GM12878 (cell line): ENCODE data around the gene AGMAT. TPM values are rescaled to one million over a fixed set of nuclear protein-coding genes. Genes with fewer than 3 reads are reported as not detected.

Source experiments
- BCL11A ChIP-seq: IDR thresholded peaks from 2 replicates; pipeline ENCODE4 v1.6.1; 2011; ENCODE audit warnings: low read depth, low read length
- CHD1 ChIP-seq: IDR thresholded peaks from 2 replicates; pipeline ENCODE4 v1.6.1; 2012; ENCODE audit warnings: low read depth, low read length, improper control_type of control experiment
- CREB1 ChIP-seq: IDR thresholded peaks from 2 replicates; pipeline ENCODE4 v1.6.1; 2012; ENCODE audit warnings: low read depth, mild to moderate bottlenecking, inconsistent platforms
- HCFC1 ChIP-seq: fragments of 150-350 bp; IDR thresholded peaks from 2 replicates; pipeline ENCODE4 v1.6.1; 2014; ENCODE audit warnings: low read length
- IRF3 ChIP-seq: fragments of 450-650 bp; IDR thresholded peaks from 2 replicates; pipeline ENCODE4 v1.6.1; 2014; ENCODE audit warnings: mild to moderate bottlenecking
- JUNB ChIP-seq: IDR thresholded peaks from 2 replicates; pipeline ENCODE4 v1.6.1; 2016; ENCODE audit warnings: antibody characterized with exemption, mild to moderate bottlenecking
- MTA3 ChIP-seq: IDR thresholded peaks from 2 replicates; pipeline ENCODE4 v1.6.1; 2012; ENCODE audit warnings: low read length, inconsistent platforms, borderline replicate concordance
- NR2C2 ChIP-seq: IDR thresholded peaks from 2 replicates; pipeline ENCODE4 v1.6.1; 2011; ENCODE audit warnings: borderline replicate concordance, low read depth; ENCODE audit not compliant: control insufficient read depth, insufficient read length
- RAD51 ChIP-seq: fragments of 450-650 bp; IDR thresholded peaks from 2 replicates; pipeline ENCODE4 v1.6.1; 2016; ENCODE audit warnings: moderate library complexity, mild to moderate bottlenecking, inconsistent platforms
- RCOR1 ChIP-seq: conservative IDR thresholded peaks from 2 replicates; pipeline ENCODE4 v1.6.1; 2012; ENCODE audit warnings: low read depth, low read length, improper control_type of control experiment
- SMAD5 ChIP-seq: IDR thresholded peaks from 2 replicates; pipeline ENCODE4 v1.6.1; 2016; ENCODE audit warnings: antibody characterized with exemption, low read depth
- SMARCA5 ChIP-seq: fragments of 450-650 bp; IDR thresholded peaks from 2 replicates; pipeline ENCODE4 v1.6.1; 2017; ENCODE audit warnings: mild to moderate bottlenecking
- SUZ12 ChIP-seq: fragments of 200-600 bp; sonication (generic); IDR thresholded peaks from one replicate; pipeline ENCODE4 v1.6.1; 2018; ENCODE audit warnings: antibody characterized with exemption, mild to moderate bottlenecking; ENCODE audit not compliant: unreplicated experiment
- TAF1 ChIP-seq: IDR thresholded peaks from 2 replicates; pipeline ENCODE4 v1.6.1; 2011; ENCODE audit warnings: mild to moderate bottlenecking, low read depth, low read length, borderline replicate concordance
- ZBTB4 ChIP-seq: fragments of 450-650 bp; formaldehyde crosslinking; IDR thresholded peaks from 2 replicates; pipeline ENCODE4 v1.4.0; 2022; ENCODE audit warnings: mild to moderate bottlenecking, moderate library complexity
- ZNF217 ChIP-seq: fragments of 450-650 bp; IDR thresholded peaks from 2 replicates; pipeline ENCODE4 v1.6.1; 2017; ENCODE audit warnings: antibody characterized with exemption, mild to moderate bottlenecking
- ZNF384 ChIP-seq: IDR thresholded peaks from 2 replicates; pipeline ENCODE4 v1.6.1; 2012; ENCODE audit warnings: low read depth, mild to moderate bottlenecking, low read length, improper control_type of control experiment, borderline replicate concordance
- ZNF622 ChIP-seq: fragments of 450-650 bp; IDR thresholded peaks from 2 replicates; pipeline ENCODE4 v1.6.1; 2017; ENCODE audit warnings: mild to moderate bottlenecking, inconsistent platforms
- polyA plus RNA-seq, 11 experiments: library from polyadenylated mRNA; depleted of rRNA in 4 of 11; unstranded in 6 of 11; stranded (reverse) in 5 of 11; fragments of >200 nt; fragmentation: Nextera tagmentation in 4 of 11; fragmentation: Illumina TruSeq in 1 of 11; extraction: Ambion mirVana in 4 of 11; extraction: Trizol in 1 of 11; gene quantifications; 1 replicate in 1 of 11; 2 replicates in 10 of 11; pipeline versions ENCODE4 v1.2.1 to v1.2.3, GENCODE V29; 2011 to 2016; ENCODE audit warnings: inconsistent platforms in 2 of 11, missing spikeins in 2 of 11, low read depth in 1 of 11
- total RNA-seq, 4 experiments: library from RNA; depleted of rRNA in 3 of 4; stranded (reverse); fragments of >200 nt in 3 of 4; fragmentation: Illumina TruSeq in 1 of 4; extraction: Trizol in 1 of 4; gene quantifications; 2 replicates each; pipeline versions ENCODE4 v1.2.1 to v1.2.3, GENCODE V29; 2013 to 2021
- TF ChIP-seq, protein P1 (sequence below): IDR thresholded peaks from 2 replicates; pipeline ENCODE4 v1.6.1; 2012; ENCODE audit warnings: low read length, inconsistent platforms
- TF ChIP-seq, protein P2 (sequence below): IDR thresholded peaks from 2 replicates; pipeline ENCODE4 v1.6.1; 2011; ENCODE audit warnings: mild to moderate bottlenecking, low read depth, low read length, moderate library complexity; ENCODE audit not compliant: insufficient replicate concordance
- TF ChIP-seq, protein P3 (sequence below): fragments of 450-650 bp; IDR thresholded peaks from 2 replicates; pipeline ENCODE4 v1.6.1; 2017; ENCODE audit warnings: mild to moderate bottlenecking
- TF ChIP-seq, protein P4 (sequence below): IDR thresholded peaks from 2 replicates; pipeline ENCODE4 v1.6.1; 2012; ENCODE audit warnings: low read depth, low read length, improper control_type of control experiment

Gene AGMAT
- total and polyA plus RNA-seq, 10 of the 15 experiments (the other 5 are each of a cell fraction or from before 2014, with no cell fraction given) = 0.47 to 7.9 (median 4.7) TPM

DNA sequence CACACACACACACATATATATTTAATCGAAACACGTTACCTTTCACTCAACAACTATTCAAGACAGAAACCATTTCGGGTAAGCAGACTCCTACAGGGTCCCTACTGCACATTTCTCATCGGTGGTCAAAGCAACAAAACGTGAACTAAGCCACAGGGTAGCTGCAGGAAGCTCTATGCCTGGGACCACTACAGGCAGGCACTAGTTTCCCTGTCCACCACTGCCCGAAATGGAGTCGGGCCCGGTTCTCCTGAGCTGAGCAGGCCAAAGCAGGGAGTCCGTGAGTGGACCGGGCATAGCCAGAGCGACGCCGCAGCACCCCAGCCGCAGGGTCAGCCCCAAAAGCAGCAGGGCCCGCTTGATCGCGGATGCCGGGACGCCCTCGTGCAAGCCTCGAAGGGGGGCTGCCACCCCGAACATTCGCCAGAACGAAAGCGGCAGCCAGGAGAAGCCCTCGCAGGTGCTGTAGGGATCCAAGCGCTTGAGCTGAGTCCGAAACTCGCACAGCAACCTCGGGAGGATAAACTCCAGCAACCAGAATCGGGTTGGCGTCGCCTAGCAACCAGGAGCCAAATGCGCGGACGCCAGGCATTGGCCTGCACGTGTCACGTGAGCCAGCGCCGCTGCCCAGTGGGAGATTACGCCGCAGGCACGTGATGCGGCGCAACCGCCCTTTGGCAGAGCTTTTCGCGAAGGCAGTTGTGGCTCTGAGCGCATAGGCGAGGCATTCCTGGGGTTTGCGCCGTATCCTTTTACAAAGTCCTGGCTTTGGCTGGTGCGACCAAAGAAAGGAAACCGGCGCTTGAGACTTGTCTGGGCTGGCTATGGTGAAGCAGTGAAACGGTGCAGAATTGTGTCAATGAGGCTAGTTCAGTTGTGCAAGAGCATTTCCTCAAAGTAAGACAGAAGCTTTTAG lies 18.5 kb upstream of the AGMAT start (continued):
- TF ChIP-seq SUZ12 (no peak), SMAD5 (no peak), ZBTB4 (CRISPR knock-in tag) (0 out of 2 replicates have a peak, but pooled peaks have one; percentile 63), IRF3 (peak; percentile 84), TAF1 (no peak), HCFC1 (no peak), ZNF384 (no peak), RAD51 (peak; percentile 99), CHD1 (no peak), JUNB (no peak), MTA3 (no peak), NR2C2 (no peak), BCL11A (no peak), ZNF622 (no peak), CREB1 (peak; percentile 45; the same call in 1 of the 2 replicates), SMARCA5 (no peak), ZNF217 (no peak), RCOR1 (no peak)
- TF ChIP-seq, protein P1, sequence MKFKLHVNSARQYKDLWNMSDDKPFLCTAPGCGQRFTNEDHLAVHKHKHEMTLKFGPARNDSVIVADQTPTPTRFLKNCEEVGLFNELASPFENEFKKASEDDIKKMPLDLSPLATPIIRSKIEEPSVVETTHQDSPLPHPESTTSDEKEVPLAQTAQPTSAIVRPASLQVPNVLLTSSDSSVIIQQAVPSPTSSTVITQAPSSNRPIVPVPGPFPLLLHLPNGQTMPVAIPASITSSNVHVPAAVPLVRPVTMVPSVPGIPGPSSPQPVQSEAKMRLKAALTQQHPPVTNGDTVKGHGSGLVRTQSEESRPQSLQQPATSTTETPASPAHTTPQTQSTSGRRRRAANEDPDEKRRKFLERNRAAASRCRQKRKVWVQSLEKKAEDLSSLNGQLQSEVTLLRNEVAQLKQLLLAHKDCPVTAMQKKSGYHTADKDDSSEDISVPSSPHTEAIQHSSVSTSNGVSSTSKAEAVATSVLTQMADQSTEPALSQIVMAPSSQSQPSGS = no peak
- TF ChIP-seq, protein P2, sequence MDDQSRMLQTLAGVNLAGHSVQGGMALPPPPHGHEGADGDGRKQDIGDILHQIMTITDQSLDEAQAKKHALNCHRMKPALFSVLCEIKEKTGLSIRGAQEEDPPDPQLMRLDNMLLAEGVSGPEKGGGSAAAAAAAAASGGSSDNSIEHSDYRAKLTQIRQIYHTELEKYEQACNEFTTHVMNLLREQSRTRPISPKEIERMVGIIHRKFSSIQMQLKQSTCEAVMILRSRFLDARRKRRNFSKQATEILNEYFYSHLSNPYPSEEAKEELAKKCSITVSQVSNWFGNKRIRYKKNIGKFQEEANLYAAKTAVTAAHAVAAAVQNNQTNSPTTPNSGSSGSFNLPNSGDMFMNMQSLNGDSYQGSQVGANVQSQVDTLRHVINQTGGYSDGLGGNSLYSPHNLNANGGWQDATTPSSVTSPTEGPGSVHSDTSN = no peak
- TF ChIP-seq, protein P3, sequence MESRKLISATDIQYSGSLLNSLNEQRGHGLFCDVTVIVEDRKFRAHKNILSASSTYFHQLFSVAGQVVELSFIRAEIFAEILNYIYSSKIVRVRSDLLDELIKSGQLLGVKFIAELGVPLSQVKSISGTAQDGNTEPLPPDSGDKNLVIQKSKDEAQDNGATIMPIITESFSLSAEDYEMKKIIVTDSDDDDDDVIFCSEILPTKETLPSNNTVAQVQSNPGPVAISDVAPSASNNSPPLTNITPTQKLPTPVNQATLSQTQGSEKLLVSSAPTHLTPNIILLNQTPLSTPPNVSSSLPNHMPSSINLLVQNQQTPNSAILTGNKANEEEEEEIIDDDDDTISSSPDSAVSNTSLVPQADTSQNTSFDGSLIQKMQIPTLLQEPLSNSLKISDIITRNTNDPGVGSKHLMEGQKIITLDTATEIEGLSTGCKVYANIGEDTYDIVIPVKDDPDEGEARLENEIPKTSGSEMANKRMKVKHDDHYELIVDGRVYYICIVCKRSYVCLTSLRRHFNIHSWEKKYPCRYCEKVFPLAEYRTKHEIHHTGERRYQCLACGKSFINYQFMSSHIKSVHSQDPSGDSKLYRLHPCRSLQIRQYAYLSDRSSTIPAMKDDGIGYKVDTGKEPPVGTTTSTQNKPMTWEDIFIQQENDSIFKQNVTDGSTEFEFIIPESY = no peak
- TF ChIP-seq, protein P4, sequence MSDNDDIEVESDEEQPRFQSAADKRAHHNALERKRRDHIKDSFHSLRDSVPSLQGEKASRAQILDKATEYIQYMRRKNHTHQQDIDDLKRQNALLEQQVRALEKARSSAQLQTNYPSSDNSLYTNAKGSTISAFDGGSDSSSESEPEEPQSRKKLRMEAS = peak; percentile 100
